Small intestine (tissue), 4 donors: Measurements from ENCODE around the gene ZBTB3. TPM values are rescaled to one million over a fixed set of nuclear protein-coding genes. Genes with fewer than 3 reads are reported as not detected.

Experiments
- polyA plus RNA-seq, 4 donors: library from polyadenylated mRNA; stranded (reverse) in 3 of 4; unstranded in 1 of 4; fragments of 200-250 nt in 3 of 4; fragments of 120-200 nt in 1 of 4; gene quantifications; one replicate each; pipeline versions ENCODE4 v1.2.1 to v1.2.3, GENCODE V29; 2013
- donor health status: healthy with polysubstance abuse.
- donor health status: Bipolar disorder and iron deficiency.
- donor health status: healthy.

ZBTB3 gene
- polyA plus RNA-seq, 4 donors = 0.27 to 7.3 (median 4.5) TPM

Other genes starting within 250 kb of the ZBTB3 start
- gene AHNAK, start 207.4 kb downstream of the ZBTB3 start, polyA plus RNA-seq = 100 to 1,000 TPM in 1 of 4 donors, 10 to 100 TPM in 3; 72.1 to 110 (median 86.8) TPM
- 1,000 to 10,000 TPM; 1,124 to 2,500 (median 2,087) TPM for gene EEF1G, start 180.3 kb downstream of the ZBTB3 start, polyA plus RNA-seq
- 10 to 100 TPM in 3 of 4 donors, 1 to 10 TPM in 1; 7.8 to 20.1 (median 16.6) TPM for gene TUT1, start 162.6 kb downstream of the ZBTB3 start, polyA plus RNA-seq
- 10 to 100 TPM; 40.5 to 64.7 (median 43.0) TPM for gene MTA2, start 152.3 kb downstream of the ZBTB3 start, polyA plus RNA-seq
- gene EML3, start 141.4 kb downstream of the ZBTB3 start, polyA plus RNA-seq = 10 to 100 TPM; 21.2 to 46.2 (median 35.5) TPM
- gene ROM1, start 140.9 kb downstream of the ZBTB3 start, polyA plus RNA-seq = 1 to 10 TPM in 3 of 4 donors, under 1 TPM in 1; 0.54 to 8.4 (median 3.6) TPM
- gene B3GAT3, start 132.2 kb downstream of the ZBTB3 start, polyA plus RNA-seq = 10 to 100 TPM; 16.3 to 39.3 (median 30.1) TPM
- gene GANAB, start 107.5 kb downstream of the ZBTB3 start, polyA plus RNA-seq = 100 to 1,000 TPM in 2 of 4 donors, 10 to 100 TPM in 2; 38.6 to 310 (median 103) TPM
- gene INTS5, start 100.9 kb downstream of the ZBTB3 start, polyA plus RNA-seq = 10 to 100 TPM in 2 of 4 donors, 1 to 10 TPM in 2; 7.3 to 17.0 (median 10.1) TPM
- gene C11orf98, start 89.0 kb downstream of the ZBTB3 start, polyA plus RNA-seq = 100 to 1,000 TPM in 3 of 4 donors, 10 to 100 TPM in 1; 56.7 to 156 (median 135) TPM
- 10 to 100 TPM in 2 of 4 donors, 1 to 10 TPM in 2; 7.0 to 18.6 (median 12.1) TPM for gene CSKMT, start 88.8 kb downstream of the ZBTB3 start, polyA plus RNA-seq
- gene UQCC3, start 82.5 kb downstream of the ZBTB3 start, polyA plus RNA-seq = 10 to 100 TPM; 11.4 to 34.9 (median 23.4) TPM
- gene LBHD1, start 81.9 kb downstream of the ZBTB3 start, polyA plus RNA-seq = 1 to 10 TPM; 2.2 to 7.3 (median 6.3) TPM
- 100 to 1,000 TPM; 142 to 224 (median 161) TPM for gene UBXN1, start 75.1 kb downstream of the ZBTB3 start, polyA plus RNA-seq
- 1 to 10 TPM in 1 of 4 donors, under 1 TPM in 2, not detected in 1; 0.27 to 5.5 (median 0.55) TPM for gene LRRN4CL, start 64.6 kb downstream of the ZBTB3 start, polyA plus RNA-seq
- gene BSCL2, start 46.7 kb downstream of the ZBTB3 start, polyA plus RNA-seq = 10 to 100 TPM; 31.2 to 69.7 (median 50.4) TPM
- gene GNG3, start 46.5 kb downstream of the ZBTB3 start, polyA plus RNA-seq = 1 to 10 TPM in 1 of 4 donors, under 1 TPM in 1, not detected in 2; 0.75 to 9.0 TPM
- 10 to 100 TPM; 38.6 to 67.9 (median 44.1) TPM for gene HNRNPUL2, start 26.7 kb downstream of the ZBTB3 start, polyA plus RNA-seq
- 10 to 100 TPM; 13.5 to 36.9 (median 31.4) TPM for gene TTC9C, start 25.7 kb downstream of the ZBTB3 start, polyA plus RNA-seq
- 100 to 1,000 TPM in 1 of 4 donors, 10 to 100 TPM in 3; 67.5 to 130 (median 85.6) TPM for gene POLR2G, start 7.4 kb upstream of the ZBTB3 start, polyA plus RNA-seq
- gene TAF6L, start 17.2 kb upstream of the ZBTB3 start, polyA plus RNA-seq = 10 to 100 TPM; 13.5 to 28.5 (median 16.7) TPM
- 10 to 100 TPM; 46.7 to 79.3 (median 59.2) TPM for gene TMEM179B, start 33.2 kb upstream of the ZBTB3 start, polyA plus RNA-seq
- 10 to 100 TPM; 15.7 to 31.6 (median 17.5) TPM for gene TMEM223, start 37.8 kb upstream of the ZBTB3 start, polyA plus RNA-seq
- gene NXF1, start 51.3 kb upstream of the ZBTB3 start, polyA plus RNA-seq = 100 to 1,000 TPM in 2 of 4 donors, 10 to 100 TPM in 2; 48.2 to 188 (median 105) TPM
- 10 to 100 TPM; 22.6 to 43.4 (median 31.7) TPM for gene STX5, start 77.9 kb upstream of the ZBTB3 start, polyA plus RNA-seq
- under 1 TPM in 1 of 4 donors, not detected in 3; 0.83 TPM for gene TEX54, start 78.7 kb upstream of the ZBTB3 start, polyA plus RNA-seq
- 10 to 100 TPM; 30.3 to 47.5 (median 35.6) TPM for gene WDR74, start 85.4 kb upstream of the ZBTB3 start, polyA plus RNA-seq
- 100 to 1,000 TPM; 124 to 200 (median 175) TPM for gene SLC3A2, start 126.7 kb upstream of the ZBTB3 start, polyA plus RNA-seq
- gene CHRM1, start 167.2 kb upstream of the ZBTB3 start, polyA plus RNA-seq = 1 to 10 TPM in 1 of 4 donors, under 1 TPM in 1, not detected in 2; 0.65 to 1.1 TPM
- gene SLC22A6, start 230.8 kb upstream of the ZBTB3 start, polyA plus RNA-seq = not detected